Activated naive CD4-positive, alpha-beta T cell treated with anti-CD3 and anti-CD28 coated beads for 36 hours (primary cell): ENCODE results near the gene MMP17. TPM values are rescaled to one million over a fixed set of nuclear protein-coding genes. Genes with fewer than 3 reads are reported as not detected.
"Not testable (repeated sequence)": the region's sequence is repeated elsewhere in the genome, so short reads cannot be mapped to it uniquely, and the experiment has no call there.

ENCODE experiments used
- CTCF ChIA-PET: fragments of 350-600 bp; sonication (Branson Sonifier 250); formaldehyde crosslinking; loops from one replicate; lab custom pipeline; 2021; ENCODE audit warnings: antibody characterized with exemption; lab: Charles Lee
- DNase-seq: peaks from one replicate; pipeline ENCODE4 v3.0.0-alpha.2; 2020
- H3K27ac Mint-ChIP-seq: one replicate; pipeline ENCODE4 v1.8.0; 2021; ENCODE audit warnings: mild to moderate bottlenecking, mixed read lengths
- H3K27me3 Mint-ChIP-seq: one replicate; pipeline ENCODE4 v1.8.0; 2021; ENCODE audit warnings: low read depth, mixed read lengths
- H3K36me3 Mint-ChIP-seq: one replicate; pipeline ENCODE4 v1.8.0; 2021; ENCODE audit warnings: low read depth, mixed read lengths
- H3K4me1 Mint-ChIP-seq: one replicate; pipeline ENCODE4 v1.8.0; 2021; ENCODE audit warnings: low read depth, mixed read lengths
- H3K4me3 Mint-ChIP-seq: one replicate; pipeline ENCODE4 v1.8.0; 2021; ENCODE audit warnings: mild to moderate bottlenecking, moderate library complexity, mixed read lengths
- H3K9me3 Mint-ChIP-seq: one replicate; pipeline ENCODE4 v1.8.0; 2021; ENCODE audit warnings: mixed read lengths
- intact Hi-C: fragments of 100-400 bp; cut with micrococcal nuclease; formaldehyde crosslinking; loops from one replicate; pipeline ENCODE4 v1.15.1; 2023
- total RNA-seq, 2 experiments: library from RNA; stranded (reverse); gene quantifications; one replicate each; pipeline ENCODE4 v1.2.3, GENCODE V29; 2021

Gene MMP17
- total RNA-seq, 2 experiments from 2014 or later: not detected

DNA sequence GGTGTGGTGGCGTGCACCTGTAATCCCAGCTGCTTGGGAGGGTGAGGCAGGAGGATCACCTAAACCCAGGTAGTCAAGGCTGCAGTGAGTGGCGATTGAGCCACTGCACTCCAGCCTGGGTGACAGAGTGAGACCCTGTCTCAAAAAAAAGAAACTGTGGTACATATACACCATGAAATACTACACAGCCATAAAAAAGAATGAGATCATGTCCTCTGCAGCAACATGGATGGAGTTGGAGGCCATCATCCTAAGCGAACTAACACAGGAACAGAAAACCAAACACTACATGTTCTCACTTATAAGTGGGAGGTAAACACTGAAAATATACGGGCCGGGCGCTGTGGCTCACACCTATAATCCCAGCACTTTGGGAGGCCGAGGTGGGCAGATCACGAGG, 63.5 kb downstream of the MMP17 start:
- H3K4me3 Mint-ChIP-seq, intact Hi-C loops, DNase-seq, CTCF ChIA-PET, H3K27ac Mint-ChIP-seq, H3K27me3 Mint-ChIP-seq, H3K4me1 Mint-ChIP-seq, H3K36me3 Mint-ChIP-seq, H3K9me3 Mint-ChIP-seq: not testable (repeated sequence)

DNA sequence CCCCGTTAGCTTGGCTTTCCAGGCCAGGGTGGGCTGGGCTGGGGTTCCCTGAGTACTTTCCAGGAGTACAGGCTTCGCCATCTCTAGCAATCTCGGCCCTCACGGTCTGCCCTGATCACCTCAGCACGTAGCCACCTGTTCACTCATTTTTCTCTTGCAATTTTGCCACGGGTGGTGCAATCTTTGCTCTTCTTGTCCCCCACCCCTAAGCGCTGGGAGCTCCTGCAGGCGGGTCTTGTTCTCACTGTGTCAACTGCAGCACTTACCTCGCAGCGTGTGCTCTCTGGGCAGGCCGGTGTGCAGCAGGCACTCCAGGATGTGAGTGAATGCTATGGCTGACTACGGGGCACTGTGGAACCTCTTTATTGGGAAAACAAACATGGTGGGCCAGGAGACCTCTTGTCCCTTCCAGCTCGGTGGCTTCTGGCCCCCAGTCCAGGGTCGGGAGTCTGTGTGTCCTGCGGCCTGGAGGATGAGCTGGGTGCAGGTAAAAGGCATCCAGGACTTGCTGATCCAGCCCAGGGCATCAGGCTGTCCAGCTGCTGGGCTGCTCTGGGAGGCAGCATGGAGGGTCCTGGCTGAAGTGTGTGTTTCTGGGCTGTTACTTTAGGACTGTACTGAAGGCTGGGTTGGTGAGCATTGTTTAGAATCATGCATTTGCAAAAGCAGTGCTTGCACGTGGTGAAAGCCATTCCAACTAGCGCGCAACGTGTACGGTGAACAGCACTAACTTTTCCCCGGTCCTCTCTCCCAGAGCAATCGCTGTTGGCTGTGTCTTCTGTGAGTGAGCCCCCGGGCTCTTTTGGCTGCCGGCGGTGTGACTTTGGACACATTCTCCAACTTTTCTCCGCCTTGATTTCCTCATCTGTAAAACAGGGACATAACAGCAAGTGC, 64.8 kb downstream of the MMP17 start:
- Mint-ChIP-seq H3K27me3 (no peaks in the 10 kb centered on the region), H3K4me3 (peak overlapping the region; percentile 21), H3K27ac (no peak overlapping the region), H3K9me3 (peaks cover 1% of the 10 kb centered on the region), H3K4me1 (peaks cover 12% of the 10 kb centered on the region), H3K36me3 (no peaks in the 10 kb centered on the region)
- CTCF ChIA-PET: no interaction called here
- no peak for DNase-seq
- intact Hi-C loops: no loop called here

DNA sequence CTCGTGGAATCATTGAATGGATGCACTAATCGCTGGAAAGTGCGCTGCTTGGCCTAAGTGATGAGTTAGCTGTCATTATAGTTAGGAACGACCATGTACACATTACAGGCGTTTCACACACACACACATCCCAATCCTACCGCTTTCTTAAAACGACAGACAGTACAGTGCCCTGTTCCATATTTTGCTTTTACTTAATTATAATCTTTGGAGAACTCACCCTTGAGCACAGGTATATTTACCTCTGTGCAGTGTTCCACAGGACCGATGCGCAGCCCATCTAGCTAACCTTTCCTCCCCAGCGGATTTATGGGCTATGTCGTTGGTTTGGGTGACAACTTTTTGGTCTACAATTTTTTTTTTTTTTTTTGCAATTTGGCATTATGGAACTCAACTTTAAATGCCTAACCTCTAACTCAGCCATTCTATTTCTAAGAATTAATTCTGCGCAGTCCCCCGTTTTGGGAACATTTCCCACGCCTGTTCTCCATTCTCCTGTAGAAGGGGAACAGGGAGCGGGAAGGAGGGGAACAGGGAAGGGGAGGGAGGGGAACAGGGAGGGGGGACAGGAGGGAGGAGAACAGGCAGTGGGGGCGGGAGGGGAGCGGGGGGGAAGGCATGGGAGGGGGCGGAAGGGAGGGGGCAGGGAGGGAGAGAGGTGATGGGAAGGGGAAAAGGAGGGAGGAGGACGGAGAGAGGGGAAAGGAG, 65.6 kb downstream of the MMP17 start:
- no peaks in the 10 kb centered on the region for H3K27me3 Mint-ChIP-seq
- peaks cover 15% of the 10 kb centered on the region for H3K4me1 Mint-ChIP-seq
- H3K9me3 Mint-ChIP-seq: peaks cover 1% of the 10 kb centered on the region
- H3K4me3 Mint-ChIP-seq: peak overlapping the region; percentile 70
- intact Hi-C loops: loop anchor here (1.0 to 2.0 kb wide), 3 partner anchors 56 to 1022 kb away; partner anchors contain the start of gene EP400
- no peak for DNase-seq
- no peaks in the 10 kb centered on the region for H3K36me3 Mint-ChIP-seq
- H3K27ac Mint-ChIP-seq: no peak overlapping the region
- CTCF ChIA-PET: no interaction called here

GRCh38 chr12:131894313-131894860, 66.2 kb downstream of the MMP17 start, which contains the start of gene ULK1:
ULK1 (plus strand) TSS chr12:131894622; CDS start chr12:131895002, 380 bp downstream.
- H3K9me3 Mint-ChIP-seq: peaks cover 1% of the 10 kb centered on the region
- H3K4me1 Mint-ChIP-seq: peaks cover 15% of the 10 kb centered on the region
- H3K27me3 Mint-ChIP-seq: no peaks in the 10 kb centered on the region
- H3K36me3 Mint-ChIP-seq: no peaks in the 10 kb centered on the region
- no peak within 1 kb of the TSS for H3K27ac Mint-ChIP-seq
- intact Hi-C loops: loop anchor here (1.0 to 2.0 kb wide), 3 partner anchors 55 to 1023 kb away; partner anchors contain the start of gene EP400
- DNase-seq: peak; percentile 91
- CTCF ChIA-PET: no interaction called here
- peak within 1 kb of the TSS; percentile 79 for H3K4me3 Mint-ChIP-seq

DNA sequence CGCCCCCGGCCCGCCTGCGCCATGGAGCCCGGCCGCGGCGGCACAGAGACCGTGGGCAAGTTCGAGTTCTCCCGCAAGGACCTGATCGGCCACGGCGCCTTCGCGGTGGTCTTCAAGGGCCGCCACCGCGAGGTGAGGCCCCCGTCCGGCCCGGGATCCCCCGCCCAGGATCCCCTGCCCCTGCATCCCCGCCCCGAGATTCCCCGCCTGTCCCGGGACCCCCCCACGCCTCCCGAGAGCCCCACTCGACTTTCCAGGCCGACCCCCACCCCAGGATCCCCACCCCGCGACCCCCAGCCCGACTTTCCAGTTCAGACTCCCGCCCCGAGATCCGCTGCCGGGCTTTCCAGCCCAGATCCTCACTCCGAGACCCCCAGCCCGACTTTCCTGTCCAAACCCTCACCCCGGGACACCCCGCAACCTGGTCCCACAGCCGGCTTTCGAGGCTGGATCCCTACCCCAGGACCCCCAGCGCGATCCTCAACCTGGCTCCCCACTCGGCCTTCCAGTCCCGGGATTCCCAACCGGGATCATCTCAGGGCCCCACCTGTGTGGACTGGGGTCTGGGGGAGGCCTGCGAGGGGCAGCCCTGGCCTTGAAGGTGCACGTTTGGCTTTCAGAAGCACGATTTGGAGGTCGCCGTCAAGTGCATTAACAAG, 66.9 kb downstream of the MMP17 start:
- H3K27me3 Mint-ChIP-seq: no peaks in the 10 kb centered on the region
- peak; percentile 10 for DNase-seq
- peaks cover 16% of the 10 kb centered on the region for H3K4me1 Mint-ChIP-seq
- intact Hi-C loops: loop anchor here (1.0 to 2.0 kb wide), 3 partner anchors 54 to 1024 kb away; partner anchors contain the start of gene EP400
- H3K36me3 Mint-ChIP-seq: no peaks in the 10 kb centered on the region
- CTCF ChIA-PET: no interaction called here
- H3K9me3 Mint-ChIP-seq: peaks cover 1% of the 10 kb centered on the region
- H3K27ac Mint-ChIP-seq: no peak overlapping the region
- H3K4me3 Mint-ChIP-seq: peak overlapping the region; percentile 79

- CTCF ChIA-PET: no interaction called here
- Mint-ChIP-seq H3K27ac (no peak overlapping the region), H3K4me3 (peak overlapping the region; percentile 79), H3K36me3 (no peaks in the 10 kb centered on the region), H3K9me3 (peaks cover 1% of the 10 kb centered on the region), H3K4me1 (peaks cover 18% of the 10 kb centered on the region), H3K27me3 (no peaks in the 10 kb centered on the region)
- peak; percentile 33 for DNase-seq
- intact Hi-C loops: loop anchor here (1.0 to 2.0 kb wide), 2 partner anchors 34 to 65 kb away; partner anchors contain the start of gene PUS1
Observed at GRCh38 chr12:131895640-131896079, 67.5 kb downstream of the MMP17 start.

DNA sequence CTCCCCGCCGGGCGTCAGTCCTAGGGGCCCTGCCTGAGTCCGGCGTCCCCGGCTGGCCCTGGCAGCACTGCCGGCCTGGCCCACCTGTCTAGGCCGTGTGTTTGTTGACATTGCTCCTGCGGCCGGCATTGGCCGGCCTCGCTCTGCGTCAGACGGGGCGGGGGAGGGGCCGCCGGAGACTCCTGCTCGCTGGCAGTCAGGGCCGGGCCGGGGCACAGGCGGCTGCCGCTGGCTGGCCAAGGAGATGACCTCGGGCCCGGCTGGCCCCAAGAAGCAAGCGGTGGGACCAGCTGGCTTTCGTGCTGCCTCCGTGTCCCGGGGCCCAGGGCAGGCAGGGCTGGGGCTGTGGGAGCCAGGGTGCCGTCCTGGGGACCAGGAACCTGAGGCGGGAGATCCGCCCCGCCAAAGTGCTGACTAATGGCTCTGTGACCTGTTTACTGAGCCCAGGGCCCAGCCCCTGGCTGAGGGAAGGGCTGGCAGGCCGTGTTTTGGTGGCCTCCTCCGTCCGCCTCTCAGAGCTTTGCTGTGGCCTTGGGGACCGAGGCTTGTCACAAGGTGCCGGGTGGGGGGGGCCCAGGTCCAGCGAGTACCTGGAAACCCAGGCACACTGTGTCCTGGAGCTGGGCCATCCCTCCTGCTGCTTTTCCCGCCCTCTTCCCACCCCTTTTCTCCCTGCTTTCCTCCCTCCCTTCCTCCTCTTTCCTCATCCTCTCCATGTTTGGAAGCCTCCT, 68.1 kb downstream of the MMP17 start:
- Mint-ChIP-seq H3K36me3 (no peaks in the 10 kb centered on the region), H3K27me3 (no peaks in the 10 kb centered on the region), H3K27ac (no peak overlapping the region), H3K4me1 (peaks cover 18% of the 10 kb centered on the region), H3K4me3 (peak overlapping the region; percentile 79), H3K9me3 (peaks cover 1% of the 10 kb centered on the region)
- peak; percentile 69 for DNase-seq
- CTCF ChIA-PET: no interaction called here
- intact Hi-C loops: loop anchor here (1.0 kb wide), 1 partner anchor 33 kb away; the partner anchor contains the start of gene PUS1

DNA sequence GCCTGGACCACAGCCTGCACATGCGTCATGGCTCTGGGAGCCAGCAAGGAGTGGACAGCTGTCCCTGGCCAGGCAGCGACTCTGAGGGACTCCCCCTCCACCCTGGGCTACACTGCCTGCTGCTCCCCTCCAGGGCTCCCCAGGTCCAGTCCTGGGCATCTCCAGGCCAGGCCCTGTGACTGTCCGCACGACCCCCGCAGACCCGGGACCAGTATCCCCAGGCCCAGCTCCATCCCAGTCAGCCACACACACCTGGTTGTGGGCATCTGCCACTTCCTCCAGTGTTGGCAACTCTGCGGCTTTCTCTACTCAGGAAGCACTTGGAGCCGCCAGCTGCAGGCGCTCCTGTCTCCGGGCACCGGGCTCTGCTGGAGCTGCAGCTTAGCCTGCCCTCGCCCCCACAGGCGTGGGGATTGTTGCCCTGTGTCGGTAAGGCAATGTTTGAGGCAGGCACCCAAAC, 68.6 kb downstream of the MMP17 start:
- no peaks in the 10 kb centered on the region for H3K36me3 Mint-ChIP-seq
- H3K4me3 Mint-ChIP-seq: peak overlapping the region; percentile 43
- intact Hi-C loops: loop anchor here (1.0 kb wide), 1 partner anchor 32 kb away; the partner anchor contains the start of gene PUS1
- no peaks in the 10 kb centered on the region for H3K27me3 Mint-ChIP-seq
- no peak overlapping the region for H3K27ac Mint-ChIP-seq
- DNase-seq: no peak
- H3K9me3 Mint-ChIP-seq: peaks cover under 1% of the 10 kb centered on the region
- H3K4me1 Mint-ChIP-seq: peaks cover 18% of the 10 kb centered on the region
- CTCF ChIA-PET: no interaction called here

GRCh38 chr12:131897276-131897675, 69.1 kb downstream of the MMP17 start:
- intact Hi-C loops: no loop called here

DNA sequence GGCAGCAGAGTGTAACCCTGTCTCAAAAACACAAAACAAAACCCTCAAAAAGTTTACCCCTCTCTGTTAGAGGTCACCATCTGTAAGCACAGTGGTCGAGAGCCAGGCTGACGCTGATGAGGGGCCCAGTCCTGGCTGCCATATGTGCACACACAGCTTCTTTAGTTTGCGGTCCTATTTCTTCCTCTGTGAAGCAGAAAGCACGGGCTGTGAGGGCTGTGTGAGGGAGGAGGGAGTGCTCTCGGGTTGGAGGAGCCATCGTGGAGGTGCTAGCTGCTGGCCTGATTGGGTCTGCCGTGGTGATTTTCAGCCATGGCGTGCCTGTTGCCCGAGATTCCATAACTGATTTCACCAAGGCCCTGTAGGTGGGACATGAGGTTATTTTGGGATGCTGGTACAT, 69.7 kb downstream of the MMP17 start:
- Mint-ChIP-seq H3K27me3 (no peaks in the 10 kb centered on the region), H3K4me3 (no peak overlapping the region), H3K27ac (no peak overlapping the region), H3K9me3 (no peaks in the 10 kb centered on the region), H3K36me3 (no peaks in the 10 kb centered on the region), H3K4me1 (peaks cover 18% of the 10 kb centered on the region)
- no peak for DNase-seq
- intact Hi-C loops: no loop called here
- CTCF ChIA-PET: no interaction called here

More at GRCh38 chr12:131897276-131897675, 69.1 kb downstream of the MMP17 start:
- CTCF ChIA-PET: no interaction called here
- Mint-ChIP-seq H3K27ac (no peak overlapping the region), H3K9me3 (no peaks in the 10 kb centered on the region), H3K4me1 (peaks cover 18% of the 10 kb centered on the region), H3K36me3 (no peaks in the 10 kb centered on the region), H3K27me3 (no peaks in the 10 kb centered on the region), H3K4me3 (no peak overlapping the region)
- DNase-seq: no peak

DNA sequence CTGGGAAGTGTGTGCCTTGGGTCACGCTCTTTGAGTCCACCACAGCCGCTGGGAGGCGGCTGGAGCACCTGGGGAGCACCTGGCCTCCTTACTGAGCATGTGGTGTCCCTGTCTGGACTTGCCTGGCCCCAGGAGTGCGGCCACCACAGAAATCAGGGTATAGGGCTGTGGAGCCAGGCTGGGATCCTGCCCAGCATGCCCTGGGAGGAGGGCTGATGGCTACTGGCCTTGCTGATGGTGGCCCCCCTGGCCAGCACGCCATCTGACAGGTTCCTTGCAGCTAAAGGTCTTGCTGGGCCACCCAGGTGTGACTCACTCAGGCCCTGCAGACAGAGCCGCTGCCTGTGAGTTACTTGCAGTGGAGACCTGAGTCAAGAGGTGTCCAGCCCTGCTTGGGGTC, 72.2 kb downstream of the MMP17 start:
- Mint-ChIP-seq H3K27ac (no peak overlapping the region), H3K27me3 (no peaks in the 10 kb centered on the region), H3K4me3 (no peak overlapping the region), H3K4me1 (peaks cover 20% of the 10 kb centered on the region), H3K9me3 (no peaks in the 10 kb centered on the region), H3K36me3 (no peaks in the 10 kb centered on the region)
- CTCF ChIA-PET: interaction anchor here (0.7 kb wide), 1 partner anchor 304 kb away, joined by 3 read pairs; no protein-coding TSS in a partner anchor
- intact Hi-C loops: no loop called here
- DNase-seq: no peak
